HepG2 (cell line): ENCODE measurements around the gene IQCK. TPM values are rescaled to one million over a fixed set of nuclear protein-coding genes. Genes with fewer than 3 reads are reported as not detected.

ENCODE experiments used
- ATAC-seq: fragments of 200-7000 bp; cut with Tn5 transposase; 3 replicates; pipeline ENCODE4 v1.9.1; 2020; ENCODE audit warnings: mild to moderate bottlenecking, moderate library complexity
- BruUV-seq: library from RNA; stranded (reverse); fragments of 400-500 nt; replicated peaks from 2 replicates; lab custom pipeline; 2021; lab: Mats Ljungman, UMichigan
- CTCF ChIA-PET: fragments of 300-600 bp; formaldehyde crosslinking; extraction: SDS; loops from one replicate; lab custom pipeline; 2021; ENCODE audit warnings: low total read pairs, inconsistent platforms, low intra/inter-chr PET ratio; lab: Yijun Ruan, JAX
- POLR2A ChIA-PET: fragments of 350-600 bp; sonication (Branson Sonifier 250); formaldehyde crosslinking; loops from one replicate; lab custom pipeline; 2020; ENCODE audit warnings: antibody characterized with exemption, inconsistent platforms; lab: Yijun Ruan, JAX
- DNase-seq: peaks from one replicate; pipeline ENCODE4 v3.0.0-alpha.2; 2015; ENCODE audit warnings: low spot score
- FAIRE-seq: peaks from 3 replicates; lab custom pipeline; 2011; peaks lifted over from hg19 to GRCh38; lab: Jason Lieb, UNC
- H2AFZ ChIP-seq: one replicate; pipeline ENCODE4 v1.6.1; 2011; ENCODE audit warnings: low read length, inconsistent platforms
- H3K27ac ChIP-seq: fragments of 300-600 bp; 3 replicates; pipeline ENCODE4 v1.8.0; 2011; ENCODE audit warnings: mixed run types, mild to moderate bottlenecking, mixed read lengths, low read length, inconsistent platforms; ENCODE audit not compliant: insufficient read depth; ENCODE audit errors: extremely low read length
- H3K27me3 ChIP-seq, 2 experiments: fragments of 200-600 bp in 1 of 2; 2 replicates in 1 of 2; 3 replicates in 1 of 2; pipeline versions ENCODE4 v1.6.0 to v1.8.0; 2011; ENCODE audit warnings: low read length in 2 of 2, mild to moderate bottlenecking in 2 of 2, moderate library complexity in 2 of 2, inconsistent platforms in 1 of 2; ENCODE audit not compliant: insufficient read depth in 2 of 2, control insufficient read depth in 1 of 2
- H3K36me3 ChIP-seq, 2 experiments: fragments of 200-600 bp in 1 of 2; replicated peaks in 1 of 2; 2 replicates in 1 of 2; 3 replicates in 1 of 2; pipeline versions ENCODE4 v1.5.1 to v1.8.0; 2011; ENCODE audit warnings: low read length in 2 of 2, inconsistent platforms in 1 of 2; ENCODE audit not compliant: insufficient read depth in 2 of 2, control insufficient read depth in 1 of 2
- H3K4me1 ChIP-seq: 2 replicates; pipeline ENCODE4 v1.5.1; 2012; ENCODE audit warnings: low read length, inconsistent platforms; ENCODE audit not compliant: insufficient read depth
- H3K4me2 ChIP-seq: 2 replicates; pipeline ENCODE4 v1.6.0; 2011; ENCODE audit warnings: low read depth, low read length, inconsistent platforms
- H3K4me3 ChIP-seq, 3 experiments: fragments of 200-600 bp in 1 of 3; sonication (generic), shearing (Covaris generic) in 1 of 3; replicated peaks in 1 of 3; 2 replicates each; pipeline ENCODE4 v1.5.1; 2011 to 2016; ENCODE audit warnings: low read length in 3 of 3, inconsistent platforms in 2 of 3, low read depth in 2 of 3, mild to moderate bottlenecking in 2 of 3, control low read depth in 1 of 3, mixed read lengths in 1 of 3; ENCODE audit not compliant: insufficient read depth in 1 of 3
- H3K79me2 ChIP-seq: one replicate; pipeline ENCODE4 v1.6.1; 2011; ENCODE audit warnings: low read length, inconsistent platforms; ENCODE audit not compliant: insufficient read depth
- H3K9ac ChIP-seq: 2 replicates; pipeline ENCODE4 v1.6.0; 2011; ENCODE audit warnings: mild to moderate bottlenecking, low read depth, low read length, inconsistent platforms; ENCODE audit not compliant: insufficient read depth
- H3K9me3 ChIP-seq: 2 replicates; pipeline ENCODE4 v1.5.1; 2012; ENCODE audit warnings: mild to moderate bottlenecking, low read length
- H4K20me1 ChIP-seq: 2 replicates; pipeline ENCODE4 v1.6.0; 2011; ENCODE audit warnings: inconsistent platforms, mild to moderate bottlenecking, low read length, moderate library complexity; ENCODE audit not compliant: insufficient read depth
- CTCF ChIP-seq: sonication (generic); formaldehyde crosslinking; IDR thresholded peaks from 2 replicates; pipeline ENCODE4 v1.5.0; 2020; ENCODE audit warnings: mild to moderate bottlenecking, missing genetic modification reagents, moderate library complexity
- GPN1 ChIP-seq: sonication (generic); formaldehyde crosslinking; IDR thresholded peaks from 2 replicates; pipeline ENCODE4 v1.5.1; 2020; ENCODE audit warnings: missing genetic modification reagents, borderline replicate concordance
- HDAC2 ChIP-seq: sonication (generic); formaldehyde crosslinking; IDR thresholded peaks from 2 replicates; pipeline ENCODE4 v1.4.0; 2020; ENCODE audit warnings: missing genetic modification reagents
- HNRNPH1 ChIP-seq: fragments of 200-400 bp; formaldehyde crosslinking; optimal IDR thresholded peaks from 2 replicates; pipeline ENCODE3; 2017; ENCODE audit warnings: mild to moderate bottlenecking, low read depth, low read length
- HOXA7 ChIP-seq: sonication (generic); formaldehyde crosslinking; IDR thresholded peaks from 2 replicates; pipeline ENCODE4 v1.8.1; 2022; ENCODE audit warnings: mild to moderate bottlenecking, missing genetic modification reagents, moderate library complexity
- KAT7 ChIP-seq: IDR thresholded peaks from 2 replicates; pipeline ENCODE4 v1.6.1; 2018; ENCODE audit warnings: borderline replicate concordance, missing compliant biosample characterization
- MTA3 ChIP-seq: sonication (generic); formaldehyde crosslinking; IDR thresholded peaks from 2 replicates; pipeline ENCODE4 v1.4.0; 2020; ENCODE audit warnings: missing genetic modification reagents
- SRSF9 ChIP-seq: fragments of 200-400 bp; formaldehyde crosslinking; IDR thresholded peaks from 2 replicates; pipeline ENCODE4 v1.6.1; 2018; ENCODE audit warnings: borderline replicate concordance, mild to moderate bottlenecking, low read depth, low read length; ENCODE audit not compliant: insufficient read depth, poor library complexity, severe bottlenecking
- SRY ChIP-seq: sonication (generic); formaldehyde crosslinking; IDR thresholded peaks from 2 replicates; pipeline ENCODE4 v1.8.0; 2022; ENCODE audit warnings: mild to moderate bottlenecking, missing genetic modification reagents
- TEF ChIP-seq: sonication (generic); formaldehyde crosslinking; IDR thresholded peaks from 2 replicates; pipeline ENCODE4 v1.5.0; 2020; ENCODE audit warnings: missing genetic modification reagents
- TRIM24 ChIP-seq: sonication (generic); formaldehyde crosslinking; IDR thresholded peaks from 2 replicates; pipeline ENCODE4 v1.8.0; 2022; ENCODE audit warnings: mild to moderate bottlenecking, missing genetic modification reagents
- YY1 ChIP-seq: IDR thresholded peaks from 2 replicates; pipeline ENCODE4 v1.6.1; 2011; ENCODE audit warnings: low read length, low read depth, moderate library complexity, mild to moderate bottlenecking; ENCODE audit not compliant: insufficient read depth, insufficient replicate concordance
- ZNF737 ChIP-seq: sonication (generic); formaldehyde crosslinking; IDR thresholded peaks from 2 replicates; pipeline ENCODE4 v1.5.0; 2020; ENCODE audit warnings: missing genetic modification reagents, mild to moderate bottlenecking, borderline replicate concordance
- ZNF747 ChIP-seq: sonication (generic); formaldehyde crosslinking; IDR thresholded peaks from 2 replicates; pipeline ENCODE4 v1.8.1; 2023; ENCODE audit warnings: missing genetic modification reagents, mild to moderate bottlenecking, borderline replicate concordance
- ZNF776 ChIP-seq: sonication (generic); formaldehyde crosslinking; IDR thresholded peaks from 2 replicates; pipeline ENCODE4 v1.4.0; 2020; ENCODE audit warnings: mild to moderate bottlenecking, missing genetic modification reagents
- ZNF781 ChIP-seq: sonication (generic); formaldehyde crosslinking; IDR thresholded peaks from 2 replicates; pipeline ENCODE4 v1.5.1; 2020; ENCODE audit warnings: borderline replicate concordance, mild to moderate bottlenecking, missing genetic modification reagents; ENCODE audit errors: not compliant biosample characterization
- ZNF782 ChIP-seq: sonication (generic); formaldehyde crosslinking; IDR thresholded peaks from 2 replicates; pipeline ENCODE4 v1.4.0; 2020; ENCODE audit warnings: missing genetic modification reagents, mild to moderate bottlenecking, borderline replicate concordance
- WGBS: methylation state at CpG from one replicate; pipeline ENCODE4 v1.1.6; 2017; ENCODE audit warnings: low lambda C conversion rate; 5-methylcytosine and 5-hydroxymethylcytosine counted together
- in situ Hi-C: cut with HindIII; loops from 2 replicates; pipeline ENCODE4 v1.10.0; 2017; ENCODE audit warnings: low pct_unique_long_range_greater_than_20kb; ENCODE audit not compliant: extremely low pct_ligation_motif_present
- intact Hi-C: fragments of 100-400 bp; cut with micrococcal nuclease; formaldehyde crosslinking; loops from one replicate; pipeline ENCODE4 v1.10.0; 2022; ENCODE audit not compliant: unreplicated experiment
- polyA plus RNA-seq, 8 experiments: library from polyadenylated mRNA; depleted of rRNA in 3 of 8; stranded (reverse) in 7 of 8; unstranded in 1 of 8; fragments of >200 nt; fragmentation: Illumina TruSeq in 4 of 8; extraction: Trizol in 4 of 8; gene quantifications; 2 replicates each; pipeline versions ENCODE4 v1.2.1 to v1.2.3, GENCODE V29; 2011 to 2016; ENCODE audit warnings: low read depth in 4 of 8, missing spikeins in 1 of 8, mixed read lengths in 1 of 8; ENCODE audit not compliant: insufficient read depth in 1 of 8
- total RNA-seq, 5 experiments: library from RNA; depleted of rRNA; stranded (reverse); fragments of >200 nt; fragmentation: Illumina TruSeq; extraction: Trizol; gene quantifications; 2 replicates each; pipeline ENCODE4 v1.2.3, GENCODE V29; 2016; ENCODE audit warnings: low read depth in 1 of 5

The IQCK gene
- total and polyA plus RNA-seq, 2 of the 13 experiments (the other 11 are each of a cell fraction or from before 2014, with no cell fraction given) = 5.1 to 7.3 TPM

- peak; percentile 11 for TF ChIP-seq ZNF781 (CRISPR knock-in tag)
- TF ChIP-seq ZNF782 = no peak
- 0 out of 2 replicates have a peak, but pooled peaks have one; percentile 2 for TF ChIP-seq CTCF (CRISPR knock-in tag)
- 0 out of 2 replicates have a peak, but pooled peaks have one; percentile 5 for TF ChIP-seq SRY
- no peak for TF ChIP-seq GPN1
- TF ChIP-seq SRSF9 = no peak
- no peak for TF ChIP-seq MTA3
These were observed 167.5 kb downstream of the IQCK start (continued) for GRCh38 chr16:19885451-19886072.

- no peak overlapping the region; the same call in 1 of the 2 replicates for H3K9ac ChIP-seq
- POLR2A ChIA-PET = interaction anchor here (0.9 kb wide), 1 partner anchor 272 kb away, joined by 3 read pairs; no protein-coding TSS in a partner anchor
- H2AFZ ChIP-seq = peak overlapping the region; percentile 80
- no peak overlapping the region for H3K27ac ChIP-seq
- H3K9me3 ChIP-seq = no peaks in the 10 kb centered on the region
- CTCF ChIA-PET = interaction anchor here (1.0 to 5.7 kb wide), 6 partner anchors 227 to 327 kb away, joined by 3 to 234 read pairs (median 10); no protein-coding TSS in a partner anchor
- 21% methylated on average over 20 of the region's 20 CpGs for WGBS
- no peaks in the 10 kb centered on the region; the same call in 1 of the 2 replicates for H4K20me1 ChIP-seq
- DNase-seq (peak; percentile 76), FAIRE-seq (peak; percentile 99), ATAC-seq (peak; percentile 63)
- intact Hi-C loops (loop anchor here (1.0 to 5.0 kb wide), 4 partner anchors 169 to 327 kb away; partner anchors contain the start of genes IQCK and KNOP1), in situ Hi-C loops (loop anchor here (5.0 kb wide), 2 partner anchors 169 to 284 kb away; partner anchors contain the start of genes IQCK and KNOP1)
- no TSS peak for BruUV-seq
- peak overlapping the region in 1 of 3 experiments; percentile 39; a peak in 1 of 6 replicates for H3K4me3 ChIP-seq
- H3K36me3 ChIP-seq = no peaks in the 10 kb centered on the region
- peaks cover 25% of the 10 kb centered on the region for H3K4me1 ChIP-seq
- H3K27me3 ChIP-seq = peaks cover 11 to 39% of the 10 kb centered on the region in 2 experiments
- H3K4me2 ChIP-seq = peak overlapping the region; percentile 74
- H3K79me2 ChIP-seq = no peaks in the 10 kb centered on the region
- no peak for TF ChIP-seq ZNF747 (CRISPR knock-in tag)
- TF ChIP-seq ZNF776 (CRISPR knock-in tag) = no peak
- no peak for TF ChIP-seq TEF (CRISPR knock-in tag)
- TF ChIP-seq SRY = no peak
- TF ChIP-seq HNRNPH1 = no peak
- no peak for TF ChIP-seq YY1
- 0 out of 2 replicates have a peak, but pooled peaks have one; percentile 42 for TF ChIP-seq KAT7 (CRISPR knock-in tag)
- no peak for TF ChIP-seq TRIM24 (CRISPR knock-in tag)
- no peak; the same call in 1 of the 2 replicates for TF ChIP-seq ZNF737 (CRISPR knock-in tag)
- peak; percentile 36; the same call in 1 of the 2 replicates for TF ChIP-seq HDAC2
- TF ChIP-seq HOXA7 (CRISPR knock-in tag) = 0 out of 2 replicates have a peak, but pooled peaks have one; percentile 69
These were observed 168.2 kb downstream of the IQCK start for GRCh38 chr16:19886073-19886941.
